DOHH2 (cell line): Measurements from ENCODE around the gene METTL24.

ENCODE experiments used
- H3F3A ChIP-seq: fragments of 200-600 bp; sonication (generic), shearing (Covaris generic); 2 replicates; pipeline ENCODE4 v1.6.0; 2016; ENCODE audit warnings: antibody characterized with exemption, mild to moderate bottlenecking; ENCODE audit not compliant: control insufficient read depth, insufficient read depth
- H3K27ac ChIP-seq: fragments of 200-600 bp; sonication (generic); 2 replicates; pipeline ENCODE4 v1.5.1; 2014; ENCODE audit warnings: low read depth, mild to moderate bottlenecking, low read length, moderate library complexity
- H3K27me3 ChIP-seq: fragments of 200-600 bp; sonication (generic); 2 replicates; pipeline ENCODE4 v1.6.1; 2014; ENCODE audit warnings: mild to moderate bottlenecking, low read length, mixed read lengths; ENCODE audit not compliant: control insufficient read depth
- H3K36me3 ChIP-seq: fragments of 200-600 bp; sonication (generic); 2 replicates; pipeline ENCODE4 v1.6.1; 2014; ENCODE audit warnings: mild to moderate bottlenecking, low read length, moderate library complexity, mixed read lengths; ENCODE audit not compliant: control insufficient read depth
- H3K4me1 ChIP-seq: fragments of 200-600 bp; sonication (generic); 2 replicates; pipeline ENCODE4 v1.6.1; 2014; ENCODE audit warnings: mild to moderate bottlenecking, low read length, mixed read lengths; ENCODE audit not compliant: control insufficient read depth
- H3K4me2 ChIP-seq: fragments of 200-600 bp; sonication (generic); 2 replicates; pipeline ENCODE4 v1.6.0; 2014; ENCODE audit warnings: mild to moderate bottlenecking, low read length, moderate library complexity
- H3K4me3 ChIP-seq: fragments of 200-600 bp; sonication (generic); 2 replicates; pipeline ENCODE4 v1.5.1; 2014; ENCODE audit warnings: mild to moderate bottlenecking, low read length, mixed read lengths
- H3K79me2 ChIP-seq: fragments of 200-600 bp; sonication (generic); 2 replicates; pipeline ENCODE4 v1.6.1; 2014; ENCODE audit warnings: mild to moderate bottlenecking, low read length, mixed read lengths; ENCODE audit not compliant: control insufficient read depth
- H3K9me2 ChIP-seq: fragments of 200-600 bp; sonication (generic); replicated peaks from 2 replicates; pipeline ENCODE4 v1.6.1; 2014; ENCODE audit warnings: mild to moderate bottlenecking, low read length, mixed read lengths; ENCODE audit not compliant: control insufficient read depth
- H3K9me3 ChIP-seq: fragments of 200-600 bp; sonication (generic); 2 replicates; pipeline ENCODE4 v1.6.1; 2014; ENCODE audit warnings: antibody characterized with exemption, low read length, mixed read lengths; ENCODE audit not compliant: control insufficient read depth, insufficient read depth
- H4K20me1 ChIP-seq: fragments of 200-600 bp; sonication (generic); 2 replicates; pipeline ENCODE4 v1.6.0; 2014; ENCODE audit warnings: low read depth, mild to moderate bottlenecking, antibody characterized with exemption, low read length, moderate library complexity; ENCODE audit not compliant: control insufficient read depth, insufficient read depth
- CTCF ChIP-seq: fragments of 200-600 bp; sonication (generic); IDR thresholded peaks from one replicate; pipeline ENCODE4 v1.5.1; 2014; ENCODE audit warnings: antibody characterized with exemption, mild to moderate bottlenecking, low read depth, low read length; ENCODE audit not compliant: poor library complexity, severe bottlenecking
- EZH2phosphoT487 ChIP-seq: fragments of 200-600 bp; sonication (generic); IDR thresholded peaks from 2 replicates; pipeline ENCODE4 v1.6.1; 2017; ENCODE audit warnings: borderline replicate concordance, mild to moderate bottlenecking, antibody characterized with exemption, low read length, moderate library complexity, mixed read lengths

The METTL24 gene

DNA sequence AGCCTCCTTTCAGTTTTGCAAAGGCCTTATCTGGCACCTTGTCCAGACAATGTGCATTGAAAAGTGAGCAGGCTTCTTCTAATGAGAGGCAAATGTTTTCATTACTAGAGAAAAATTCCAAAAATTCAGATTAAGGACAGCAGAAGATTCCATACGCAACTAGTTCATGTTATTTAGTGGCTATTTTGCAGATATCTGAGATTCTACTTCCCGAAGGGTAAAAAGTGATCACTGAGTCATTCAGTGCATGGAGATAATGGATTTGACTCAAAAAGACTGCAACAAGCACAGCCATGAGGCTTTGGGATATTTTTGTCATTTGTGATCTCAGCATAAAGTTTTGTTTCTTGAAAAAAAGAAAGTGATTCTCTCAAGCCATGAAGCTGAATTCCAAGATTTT is 29.9 kb downstream of the METTL24 start:
- Histone ChIP-seq H3K27ac (no peak overlapping the region), H4K20me1 (no peaks in the 10 kb centered on the region), H3K9me2 (no peaks in the 10 kb centered on the region), H3K4me2 (no peak overlapping the region), H3K4me3 (no peak overlapping the region), H3K79me2 (no peaks in the 10 kb centered on the region), H3K9me3 (no peaks in the 10 kb centered on the region), H3K36me3 (no peaks in the 10 kb centered on the region), H3K4me1 (no peaks in the 10 kb centered on the region), H3F3A (no peaks in the 10 kb centered on the region), H3K27me3 (no peaks in the 10 kb centered on the region)
- no peak for TF ChIP-seq CTCF
- TF ChIP-seq EZH2phosphoT487 = no peak

DNA sequence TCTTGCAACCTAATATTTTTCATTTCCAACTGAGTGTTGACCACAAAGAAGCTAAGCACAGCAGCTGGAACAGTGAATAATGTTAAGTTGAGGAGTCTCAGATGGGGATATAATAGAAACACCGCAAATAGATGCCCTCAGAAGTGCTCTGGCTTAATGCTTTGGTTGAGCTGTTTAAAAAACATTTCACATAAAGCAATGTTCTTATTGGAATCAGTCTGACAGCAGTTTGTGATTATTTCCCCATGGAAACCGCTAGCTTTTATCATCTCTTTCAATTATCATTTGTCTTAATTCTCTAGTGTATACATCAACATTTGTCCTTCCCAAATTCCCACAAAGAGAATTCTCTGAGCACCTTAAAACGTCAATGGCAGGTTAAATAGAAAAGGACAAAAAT is 30.8 kb downstream of the METTL24 start:
- no peak for TF ChIP-seq EZH2phosphoT487
- no peak for TF ChIP-seq CTCF
- H3K9me2 ChIP-seq = no peaks in the 10 kb centered on the region
- no peak overlapping the region for H3K4me2 ChIP-seq
- no peaks in the 10 kb centered on the region for H4K20me1 ChIP-seq
- H3K36me3 ChIP-seq = no peaks in the 10 kb centered on the region
- H3K27ac ChIP-seq = no peak overlapping the region
- no peaks in the 10 kb centered on the region for H3F3A ChIP-seq
- H3K79me2 ChIP-seq = no peaks in the 10 kb centered on the region
- no peaks in the 10 kb centered on the region for H3K27me3 ChIP-seq
- H3K4me1 ChIP-seq = no peaks in the 10 kb centered on the region
- H3K9me3 ChIP-seq = no peaks in the 10 kb centered on the region
- H3K4me3 ChIP-seq = no peak overlapping the region

DNA sequence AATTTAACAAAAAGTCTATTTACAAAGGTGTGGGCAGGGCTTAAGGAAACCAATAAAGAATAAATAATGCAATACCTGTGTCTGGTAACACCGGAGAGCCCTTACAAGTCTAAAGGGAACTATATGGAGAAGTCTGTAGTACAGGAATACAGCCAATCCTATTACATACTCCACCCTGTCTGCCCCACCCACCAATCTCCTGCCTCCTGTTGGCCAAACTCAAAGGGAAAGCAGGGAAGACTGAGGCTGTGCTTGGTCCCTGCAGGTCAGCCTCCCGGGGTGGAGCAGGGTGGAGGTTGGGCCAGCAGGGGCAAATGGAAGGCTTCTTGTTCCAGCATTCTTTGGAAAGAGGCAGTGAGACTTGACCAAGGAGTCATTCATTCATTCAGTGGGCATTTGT is 31.5 kb downstream of the METTL24 start:
- H3F3A ChIP-seq = no peaks in the 10 kb centered on the region
- no peaks in the 10 kb centered on the region for H3K9me2 ChIP-seq
- TF ChIP-seq CTCF = no peak
- no peak for TF ChIP-seq EZH2phosphoT487
- H3K4me2 ChIP-seq = no peak overlapping the region
- H3K9me3 ChIP-seq = no peaks in the 10 kb centered on the region
- no peaks in the 10 kb centered on the region for H4K20me1 ChIP-seq
- H3K4me3 ChIP-seq = no peak overlapping the region
- no peaks in the 10 kb centered on the region for H3K4me1 ChIP-seq
- H3K36me3 ChIP-seq = no peaks in the 10 kb centered on the region
- H3K27ac ChIP-seq = no peak overlapping the region
- H3K27me3 ChIP-seq = no peaks in the 10 kb centered on the region; the same call in 1 of the 2 replicates
- H3K79me2 ChIP-seq = no peaks in the 10 kb centered on the region

DNA sequence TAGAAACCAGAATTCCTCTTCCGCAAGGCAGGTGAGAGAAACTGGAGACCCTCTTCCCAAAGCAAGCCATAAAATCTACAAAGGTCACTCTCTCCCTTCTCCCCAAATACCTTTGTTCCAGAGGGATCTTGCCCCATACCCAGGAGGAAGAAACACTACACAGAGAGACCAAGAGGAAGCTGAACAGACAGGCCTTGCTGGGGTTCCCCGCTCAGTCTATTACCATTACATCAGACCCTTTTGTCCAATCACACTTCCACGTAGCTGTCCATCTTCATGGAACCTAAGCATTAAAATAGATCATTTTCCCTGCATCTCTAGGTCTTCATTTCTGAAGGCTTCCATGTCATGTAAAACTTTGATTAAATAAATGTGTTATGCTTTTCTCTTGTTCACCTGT is 32.1 kb downstream of the METTL24 start:
- Histone ChIP-seq H3K4me3 (no peak overlapping the region), H3K9me2 (no peaks in the 10 kb centered on the region), H3K27ac (no peak overlapping the region), H4K20me1 (no peaks in the 10 kb centered on the region), H3F3A (no peaks in the 10 kb centered on the region), H3K36me3 (no peaks in the 10 kb centered on the region), H3K27me3 (no peaks in the 10 kb centered on the region; the same call in 1 of the 2 replicates), H3K79me2 (no peaks in the 10 kb centered on the region), H3K9me3 (no peaks in the 10 kb centered on the region), H3K4me2 (no peak overlapping the region), H3K4me1 (no peaks in the 10 kb centered on the region)
- TF ChIP-seq EZH2phosphoT487 (no peak), CTCF (no peak)
